GM12873 (cell line): ENCODE measurements around the gene SDK2.

Source experiments
- CTCF ChIP-seq: IDR thresholded peaks from 2 replicates; pipeline ENCODE4 v1.5.1; 2012; ENCODE audit warnings: low read depth, mild to moderate bottlenecking, moderate library complexity, low read length, control low read depth; ENCODE audit not compliant: insufficient read depth; ENCODE audit errors: missing control alignments

Gene SDK2

GRCh38 chr17:73630965-73631595 lies 13.2 kb downstream of the SDK2 start:
- no peak for TF ChIP-seq CTCF

GRCh38 chr17:73630531-73630930 lies 13.7 kb downstream of the SDK2 start:
- TF ChIP-seq CTCF = no peak

- TF ChIP-seq CTCF = no peak
Measured at GRCh38 chr17:73628642-73629552, 15.3 kb downstream of the SDK2 start.

GRCh38 chr17:73625991-73626673 lies 18.1 kb downstream of the SDK2 start:
- TF ChIP-seq CTCF = no peak

- TF ChIP-seq CTCF = no peak
Measured at GRCh38 chr17:73625006-73625405, 19.2 kb downstream of the SDK2 start.

- no peak for TF ChIP-seq CTCF
Measured at GRCh38 chr17:73624496-73624988, 19.7 kb downstream of the SDK2 start.

- TF ChIP-seq CTCF = no peak
Measured at GRCh38 chr17:73623818-73624217, 20.4 kb downstream of the SDK2 start.
